BLaER1 (cell line): ENCODE measurements around the gene UTP20.

ENCODE experiments used
- H3K27ac ChIP-seq: shearing (Covaris generic); formaldehyde crosslinking; 2 replicates; pipeline ENCODE4 v1.8.1; 2022
- H3K27me3 ChIP-seq: shearing (Covaris generic); formaldehyde crosslinking; 2 replicates; pipeline ENCODE4 v1.8.1; 2022
- H3K36me3 ChIP-seq: shearing (Covaris generic); formaldehyde crosslinking; 2 replicates; pipeline ENCODE4 v1.8.1; 2022
- H3K4me1 ChIP-seq: shearing (Covaris generic); formaldehyde crosslinking; 2 replicates; pipeline ENCODE4 v1.8.1; 2022
- H3K4me2 ChIP-seq: shearing (Covaris generic); formaldehyde crosslinking; 2 replicates; pipeline ENCODE4 v1.8.1; 2022
- H3K4me3 ChIP-seq: shearing (Covaris generic); formaldehyde crosslinking; 2 replicates; pipeline ENCODE4 v1.8.1; 2022
- H3K9ac ChIP-seq: shearing (Covaris generic); formaldehyde crosslinking; 2 replicates; pipeline ENCODE4 v1.8.1; 2022
- H3K9me3 ChIP-seq: shearing (Covaris generic); formaldehyde crosslinking; 2 replicates; pipeline ENCODE4 v1.8.1; 2022
- H4K20me1 ChIP-seq: shearing (Covaris generic); formaldehyde crosslinking; 2 replicates; pipeline ENCODE4 v1.8.1; 2022
- Cebpa-rat ChIP-seq: shearing (Covaris generic); IDR thresholded peaks from 2 replicates; pipeline ENCODE4 v1.8.1; 2022

The UTP20 gene

GRCh38 chr12:101276433-101276832 lies 3.5 kb upstream of the UTP20 start:
- TF ChIP-seq Cebpa-rat = no peak
- no peak overlapping the region for H3K4me2 ChIP-seq
- H3K9me3 ChIP-seq = no peaks in the 10 kb centered on the region
- H3K4me1 ChIP-seq = peaks cover 10% of the 10 kb centered on the region; the same call in 1 of the 2 replicates
- no peak overlapping the region for H3K27ac ChIP-seq
- H3K4me3 ChIP-seq = no peak overlapping the region
- H3K36me3 ChIP-seq = no peaks in the 10 kb centered on the region
- H3K9ac ChIP-seq = no peak overlapping the region
- no peaks in the 10 kb centered on the region for H4K20me1 ChIP-seq
- H3K27me3 ChIP-seq = no peaks in the 10 kb centered on the region

- H3K27ac ChIP-seq = no peak overlapping the region
- H3K9me3 ChIP-seq = no peaks in the 10 kb centered on the region
- peaks cover 10% of the 10 kb centered on the region for H3K36me3 ChIP-seq
- H3K4me1 ChIP-seq = peaks cover 10% of the 10 kb centered on the region; the same call in 1 of the 2 replicates
- no peak for TF ChIP-seq Cebpa-rat
- no peak overlapping the region for H3K4me2 ChIP-seq
- H3K27me3 ChIP-seq = no peaks in the 10 kb centered on the region
- H3K4me3 ChIP-seq = no peak overlapping the region
- H4K20me1 ChIP-seq = no peaks in the 10 kb centered on the region
- H3K9ac ChIP-seq = no peak overlapping the region
Measured at GRCh38 chr12:101277443-101277842, 2.5 kb upstream of the UTP20 start.

- Histone ChIP-seq H3K4me3 (no peak overlapping the region), H4K20me1 (0 out of 2 replicates have a peak, but pooled peaks cover 4% of the 10 kb centered on the region), H3K27ac (no peak overlapping the region), H3K4me2 (no peak overlapping the region), H3K9ac (no peak overlapping the region), H3K4me1 (no peaks in the 10 kb centered on the region), H3K36me3 (peaks cover 76% of the 10 kb centered on the region), H3K9me3 (no peaks in the 10 kb centered on the region), H3K27me3 (no peaks in the 10 kb centered on the region)
- TF ChIP-seq Cebpa-rat = no peak
Measured at GRCh38 chr12:101287357-101287756, 7.5 kb downstream of the UTP20 start.

- H3K27me3 ChIP-seq = no peaks in the 10 kb centered on the region
- H3K4me1 ChIP-seq = no peaks in the 10 kb centered on the region
- no peak overlapping the region for H3K9ac ChIP-seq
- no peak overlapping the region for H3K27ac ChIP-seq
- TF ChIP-seq Cebpa-rat = no peak
- peaks cover 87% of the 10 kb centered on the region for H3K36me3 ChIP-seq
- no peak overlapping the region for H3K4me2 ChIP-seq
- H3K4me3 ChIP-seq = no peak overlapping the region
- no peaks in the 10 kb centered on the region for H3K9me3 ChIP-seq
- H4K20me1 ChIP-seq = no peaks in the 10 kb centered on the region
Measured at GRCh38 chr12:101297661-101298060, 17.8 kb downstream of the UTP20 start.

GRCh38 chr12:101298426-101298825 lies 18.5 kb downstream of the UTP20 start:
- Histone ChIP-seq H4K20me1 (no peaks in the 10 kb centered on the region), H3K27ac (no peak overlapping the region), H3K4me2 (no peak overlapping the region), H3K27me3 (no peaks in the 10 kb centered on the region), H3K9ac (no peak overlapping the region), H3K9me3 (no peaks in the 10 kb centered on the region), H3K4me1 (no peaks in the 10 kb centered on the region), H3K36me3 (peaks cover 90% of the 10 kb centered on the region), H3K4me3 (no peak overlapping the region)
- no peak for TF ChIP-seq Cebpa-rat

- no peaks in the 10 kb centered on the region for H3K4me1 ChIP-seq
- peaks cover 95% of the 10 kb centered on the region for H3K36me3 ChIP-seq
- TF ChIP-seq Cebpa-rat = no peak
- H3K4me3 ChIP-seq = no peak overlapping the region
- no peak overlapping the region for H3K27ac ChIP-seq
- no peaks in the 10 kb centered on the region for H3K9me3 ChIP-seq
- no peak overlapping the region for H3K9ac ChIP-seq
- no peaks in the 10 kb centered on the region for H4K20me1 ChIP-seq
- no peaks in the 10 kb centered on the region for H3K27me3 ChIP-seq
- no peak overlapping the region for H3K4me2 ChIP-seq
Measured at GRCh38 chr12:101299346-101299745, 19.4 kb downstream of the UTP20 start.

- Histone ChIP-seq H3K4me3 (no peak overlapping the region), H3K27me3 (no peaks in the 10 kb centered on the region), H3K4me2 (no peak overlapping the region), H3K36me3 (peaks cover 95% of the 10 kb centered on the region), H3K9me3 (no peaks in the 10 kb centered on the region), H3K4me1 (no peaks in the 10 kb centered on the region), H3K9ac (no peak overlapping the region), H4K20me1 (no peaks in the 10 kb centered on the region), H3K27ac (no peak overlapping the region)
- TF ChIP-seq Cebpa-rat = no peak
Measured at GRCh38 chr12:101299931-101300330, 20.0 kb downstream of the UTP20 start.

- peaks cover 92% of the 10 kb centered on the region for H3K36me3 ChIP-seq
- H3K27ac ChIP-seq = no peak overlapping the region
- no peaks in the 10 kb centered on the region for H3K4me1 ChIP-seq
- no peaks in the 10 kb centered on the region for H3K27me3 ChIP-seq
- H4K20me1 ChIP-seq = no peaks in the 10 kb centered on the region
- H3K9me3 ChIP-seq = no peaks in the 10 kb centered on the region
- no peak overlapping the region for H3K4me2 ChIP-seq
- no peak overlapping the region for H3K9ac ChIP-seq
- no peak for TF ChIP-seq Cebpa-rat
- no peak overlapping the region for H3K4me3 ChIP-seq
Measured at GRCh38 chr12:101302741-101303140, 22.8 kb downstream of the UTP20 start.

- no peak for TF ChIP-seq Cebpa-rat
- Histone ChIP-seq H3K9ac (no peak overlapping the region), H3K4me3 (no peak overlapping the region), H3K36me3 (peaks cover 95% of the 10 kb centered on the region), H3K9me3 (no peaks in the 10 kb centered on the region), H3K4me2 (no peak overlapping the region), H3K27ac (no peak overlapping the region), H3K27me3 (no peaks in the 10 kb centered on the region), H3K4me1 (no peaks in the 10 kb centered on the region), H4K20me1 (no peaks in the 10 kb centered on the region)
Measured at GRCh38 chr12:101305226-101305779, 25.4 kb downstream of the UTP20 start.

- H3K4me3 ChIP-seq = no peak overlapping the region
- no peak overlapping the region for H3K4me2 ChIP-seq
- H3K9me3 ChIP-seq = no peaks in the 10 kb centered on the region
- H3K27me3 ChIP-seq = no peaks in the 10 kb centered on the region
- TF ChIP-seq Cebpa-rat = no peak
- no peaks in the 10 kb centered on the region for H4K20me1 ChIP-seq
- H3K27ac ChIP-seq = no peak overlapping the region
- H3K36me3 ChIP-seq = peaks cover 93% of the 10 kb centered on the region
- no peaks in the 10 kb centered on the region for H3K4me1 ChIP-seq
- H3K9ac ChIP-seq = no peak overlapping the region
Measured at GRCh38 chr12:101305794-101306193, 25.9 kb downstream of the UTP20 start.

GRCh38 chr12:101322480-101322879 lies 42.6 kb downstream of the UTP20 start:
- Histone ChIP-seq H3K4me2 (no peak overlapping the region), H4K20me1 (no peaks in the 10 kb centered on the region), H3K9me3 (no peaks in the 10 kb centered on the region), H3K27me3 (no peaks in the 10 kb centered on the region), H3K4me1 (no peaks in the 10 kb centered on the region), H3K27ac (no peak overlapping the region), H3K36me3 (peaks cover 56% of the 10 kb centered on the region), H3K4me3 (no peak overlapping the region), H3K9ac (no peak overlapping the region)
- no peak for TF ChIP-seq Cebpa-rat
